ENCODE results near the gene KCNMA1.

The KCNMA1 gene

DNA sequence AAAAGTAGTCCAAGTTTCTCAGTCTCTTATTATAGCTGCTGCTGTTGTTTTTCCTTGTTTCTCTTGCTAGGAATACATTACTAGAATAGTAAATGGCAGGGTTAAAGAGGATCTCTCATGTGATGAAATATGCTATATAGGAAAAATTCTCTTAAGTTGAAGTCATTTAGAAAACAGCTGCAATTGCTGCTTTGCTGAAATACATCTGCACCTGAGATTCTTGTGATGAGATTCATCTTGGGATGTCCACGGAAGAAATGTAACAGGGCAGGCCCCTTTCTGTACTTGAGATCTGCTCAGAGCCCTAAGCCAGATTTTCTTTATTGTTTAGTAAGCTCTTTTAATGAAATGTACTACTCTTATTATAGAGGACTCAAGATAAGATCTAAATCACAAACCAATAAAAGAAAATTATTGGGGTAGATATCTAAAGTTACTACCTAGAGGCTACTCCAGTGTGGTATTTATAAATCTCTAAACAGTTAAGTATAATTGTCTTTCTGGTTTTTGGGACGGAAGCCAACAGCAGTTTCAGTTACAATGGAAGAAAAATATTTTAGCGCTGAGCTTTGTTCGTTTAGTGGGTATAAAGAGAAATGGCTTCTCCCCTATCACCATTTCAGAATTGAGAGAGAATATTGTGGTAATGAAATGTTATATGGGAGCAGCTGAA is 701.5 kb downstream of the KCNMA1 start:
- DNase-seq (ENCODE audit: low read depth in 2 of 3, low spot score in 2 of 3): no peak

DNA sequence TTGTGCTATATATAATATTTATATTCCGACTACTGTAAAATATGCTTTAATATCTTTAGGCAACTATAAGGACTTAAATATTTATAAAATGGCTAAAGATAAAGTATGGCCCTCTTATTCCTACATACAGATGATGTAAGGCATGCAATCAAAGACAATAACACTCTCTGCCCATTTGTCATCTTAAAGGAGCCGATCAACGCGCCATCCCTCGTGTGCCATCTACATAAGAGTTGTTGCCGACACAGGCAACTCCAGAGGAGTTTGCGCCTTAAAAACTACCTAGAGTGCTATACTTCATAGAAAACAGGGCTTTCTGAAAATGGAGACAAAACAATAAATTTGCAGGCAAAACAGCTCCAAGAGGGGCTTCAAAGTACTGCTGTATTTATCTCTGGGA is 709.0 kb downstream of the KCNMA1 start:
- no peak for DNase-seq (ENCODE audit: low read depth in 2 of 3, low spot score in 2 of 3)

- no peak for DNase-seq (ENCODE audit: low read depth in 2 of 3, low spot score in 2 of 3)
Measured at GRCh38 chr10:76925636-76926405, 711.8 kb downstream of the KCNMA1 start.

- DNase-seq (ENCODE audit: low read depth in 2 of 3, low spot score in 2 of 3): no peak
Measured at GRCh38 chr10:76922666-76923065, 714.9 kb downstream of the KCNMA1 start.

GRCh38 chr10:76921383-76922010 is 716.1 kb downstream of the KCNMA1 start:
- DNase-seq (ENCODE audit: low read depth in 2 of 3, low spot score in 2 of 3): no peak

DNA sequence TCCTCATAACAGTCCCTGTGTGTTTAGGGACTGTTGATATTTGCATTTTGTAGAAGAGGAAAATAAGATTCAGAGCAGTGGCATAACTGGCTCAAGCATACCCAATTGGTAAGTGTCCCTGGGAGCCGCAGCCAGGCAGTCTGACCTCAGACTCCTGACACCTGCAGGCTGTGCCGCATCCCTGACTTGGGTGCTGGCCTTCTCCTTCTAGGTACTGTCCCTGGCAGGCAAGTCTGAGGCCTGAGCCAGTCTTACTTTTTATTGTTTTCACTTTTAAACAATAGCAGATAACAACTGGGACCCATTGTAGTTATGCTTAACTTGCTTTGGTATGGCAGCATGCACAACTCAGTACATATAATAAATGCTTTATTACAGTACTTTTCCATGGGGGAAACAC is 717.0 kb downstream of the KCNMA1 start:
- DNase-seq (ENCODE audit: low read depth in 2 of 3, low spot score in 2 of 3): no peak

DNA sequence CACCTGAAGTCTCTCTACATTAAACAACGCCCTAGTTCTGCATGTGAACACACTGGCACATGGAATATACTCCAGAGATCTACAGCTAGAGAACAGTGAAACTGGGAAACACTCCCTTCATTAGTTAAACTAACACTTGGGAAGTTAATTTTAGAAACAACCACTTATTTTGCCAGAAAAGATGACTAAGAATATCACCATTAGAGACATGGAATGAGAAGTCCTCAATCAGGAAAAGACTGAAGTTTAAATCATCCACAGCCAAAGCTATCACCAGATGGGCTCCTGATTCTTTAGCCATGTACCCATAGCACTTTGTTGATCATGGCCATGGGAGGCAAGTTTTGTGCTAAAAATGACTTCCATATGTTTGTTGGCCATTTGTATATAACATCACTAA is 719.5 kb downstream of the KCNMA1 start:
- DNase-seq (ENCODE audit: low read depth in 2 of 3, low spot score in 2 of 3): no peak

DNA sequence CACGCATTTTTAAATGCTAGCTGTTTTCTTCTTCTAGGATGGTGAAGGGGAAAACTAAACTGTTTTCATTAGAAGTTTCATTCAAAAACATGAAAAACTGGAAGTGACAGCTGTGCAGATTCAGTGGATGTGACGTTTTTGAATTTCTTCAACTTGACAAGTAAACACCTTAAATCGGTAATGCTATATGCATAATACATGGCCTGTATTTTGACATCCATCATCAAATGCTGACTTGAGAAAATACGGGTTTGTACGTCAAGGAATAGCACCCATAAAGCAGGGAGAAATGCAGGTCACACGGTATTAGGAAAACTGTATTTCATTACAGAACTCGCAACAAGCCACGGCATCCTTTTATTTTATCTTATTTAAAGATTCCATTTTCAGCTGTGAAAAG is 720.5 kb downstream of the KCNMA1 start:
- no peak for DNase-seq (ENCODE audit: low read depth in 2 of 3, low spot score in 2 of 3)

GRCh38 chr10:76916536-76916935 is 721.1 kb downstream of the KCNMA1 start:
- no peak for DNase-seq (ENCODE audit: low read depth in 2 of 3, low spot score in 2 of 3)

DNA sequence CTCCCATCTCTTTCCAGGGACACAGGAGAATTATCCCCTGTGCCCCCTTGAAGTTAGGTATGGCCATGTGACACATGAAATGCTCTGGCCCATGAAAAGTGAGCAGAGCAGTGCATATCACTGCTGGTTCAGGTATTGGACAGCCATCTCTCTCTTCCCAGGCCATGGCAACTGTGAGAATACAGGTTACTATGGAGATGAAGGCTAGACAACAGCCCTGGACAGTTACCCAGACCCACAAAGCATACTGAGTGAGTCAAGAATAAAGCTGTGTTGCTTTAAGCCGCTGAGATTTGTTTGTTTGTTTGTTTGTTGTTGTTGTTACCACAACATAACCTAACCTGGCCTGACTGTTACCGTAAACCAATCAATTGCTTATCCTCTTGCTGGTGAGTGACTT is 722.3 kb downstream of the KCNMA1 start:
- DNase-seq (ENCODE audit: low read depth in 2 of 3, low spot score in 2 of 3): no peak

GRCh38 chr10:76911184-76911583 is 726.4 kb downstream of the KCNMA1 start:
- no peak for DNase-seq (ENCODE audit: low read depth in 2 of 3, low spot score in 2 of 3)

DNA sequence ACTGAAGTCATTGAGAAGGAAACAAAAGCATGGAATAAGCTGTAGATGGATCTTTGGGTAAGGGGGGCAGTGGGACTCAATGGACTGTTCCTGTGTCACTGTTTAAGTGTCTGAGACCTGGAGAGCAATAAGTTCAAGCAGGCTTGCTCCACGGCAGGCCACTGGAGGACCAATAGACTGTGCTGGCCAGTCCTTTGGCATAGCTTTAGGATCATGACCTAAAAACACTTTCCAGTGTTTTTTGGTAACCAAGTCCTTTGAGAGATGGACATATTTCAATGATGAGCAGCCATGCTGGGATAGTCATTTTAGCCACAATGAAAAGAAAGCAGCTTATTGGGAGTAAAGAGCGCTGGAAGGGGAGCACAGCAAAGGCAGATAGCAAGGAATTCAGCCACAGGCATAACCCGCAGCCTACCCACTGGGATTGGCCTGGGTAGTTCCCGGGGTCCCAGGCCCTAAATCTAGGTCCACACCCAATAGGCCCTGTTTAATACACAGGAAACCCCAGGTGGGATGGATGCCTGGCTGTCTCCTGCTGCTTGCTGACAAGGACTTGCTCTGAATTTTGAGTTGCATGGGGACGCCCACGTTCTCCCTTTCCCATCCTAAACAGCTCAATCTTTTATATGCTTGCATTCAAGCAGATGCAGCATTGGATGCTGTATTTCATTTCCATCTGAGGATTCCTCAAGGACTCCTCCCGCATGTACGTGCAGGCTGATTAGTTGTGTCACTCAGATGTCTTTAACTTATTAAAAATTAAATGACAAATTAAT is 727.2 kb downstream of the KCNMA1 start:
- no peak for DNase-seq (ENCODE audit: low read depth in 2 of 3, low spot score in 2 of 3)

- DNase-seq (ENCODE audit: low read depth in 2 of 3, low spot score in 2 of 3): no peak
Measured at GRCh38 chr10:76906256-76906655, 731.4 kb downstream of the KCNMA1 start.

DNA sequence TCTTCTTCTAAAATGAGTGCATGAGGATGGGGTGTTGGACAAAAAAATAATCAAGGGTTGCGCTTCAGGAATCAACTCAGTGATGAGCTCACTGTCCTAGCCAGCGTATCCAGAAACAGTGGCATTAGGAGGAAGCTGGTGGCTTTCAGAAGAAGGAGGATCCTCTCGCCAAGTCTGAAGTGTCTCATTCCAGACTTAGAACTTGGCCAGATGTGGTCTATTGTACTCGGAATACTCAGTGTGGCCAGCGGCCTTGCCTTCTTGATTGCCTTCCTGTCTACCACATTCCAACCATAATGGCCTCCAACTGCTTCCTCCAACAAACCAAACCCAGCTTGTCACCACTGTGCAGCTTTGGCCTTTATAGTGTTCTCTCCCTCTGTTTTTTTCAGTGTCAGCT is 732.4 kb downstream of the KCNMA1 start:
- DNase-seq (ENCODE audit: low read depth in 2 of 3, low spot score in 2 of 3): no peak

- DNase-seq (ENCODE audit: low read depth in 2 of 3, low spot score in 2 of 3): no peak
Measured at GRCh38 chr10:76903387-76903945, 734.1 kb downstream of the KCNMA1 start.

DNA sequence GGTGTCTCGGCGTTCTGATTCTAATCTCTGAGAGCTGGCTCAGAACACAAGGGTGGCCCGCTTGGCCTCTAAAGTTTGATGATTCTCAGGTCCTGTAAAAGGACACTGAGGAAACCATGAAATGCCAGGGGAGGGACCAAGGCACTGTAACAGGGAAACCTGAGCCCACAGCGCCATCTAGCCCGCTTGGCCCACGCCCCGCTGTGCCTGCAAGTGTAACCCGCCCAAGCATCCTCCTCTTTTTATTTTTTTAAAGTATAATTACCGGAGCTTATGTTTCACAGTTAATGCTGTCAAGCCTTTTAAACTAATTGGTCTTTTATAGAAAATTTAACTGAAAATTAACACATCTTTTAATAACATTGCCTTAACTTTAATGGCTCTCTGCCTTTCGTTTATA is 734.7 kb downstream of the KCNMA1 start:
- DNase-seq (ENCODE audit: low read depth in 2 of 3, low spot score in 2 of 3): no peak

DNA sequence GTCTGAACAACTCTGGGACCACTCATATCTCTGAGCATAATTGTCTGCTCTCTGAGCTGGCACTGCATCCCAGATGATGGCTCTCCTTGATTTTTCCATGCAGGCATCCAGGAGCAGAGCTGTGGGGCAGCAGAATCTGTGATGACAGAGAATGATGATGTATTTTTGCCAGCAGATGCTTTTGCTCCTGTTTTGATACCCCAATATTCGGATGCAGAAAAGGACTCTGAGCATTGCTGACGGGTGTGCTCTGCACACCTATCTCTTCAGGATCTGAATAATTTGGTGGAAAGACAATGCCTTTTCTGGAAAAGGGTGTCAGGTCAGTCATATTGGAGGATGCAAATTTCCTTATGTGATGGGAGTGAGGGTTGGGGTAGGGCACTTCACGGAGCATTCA is 735.9 kb downstream of the KCNMA1 start:
- no peak for DNase-seq (ENCODE audit: low read depth in 2 of 3, low spot score in 2 of 3)

DNA sequence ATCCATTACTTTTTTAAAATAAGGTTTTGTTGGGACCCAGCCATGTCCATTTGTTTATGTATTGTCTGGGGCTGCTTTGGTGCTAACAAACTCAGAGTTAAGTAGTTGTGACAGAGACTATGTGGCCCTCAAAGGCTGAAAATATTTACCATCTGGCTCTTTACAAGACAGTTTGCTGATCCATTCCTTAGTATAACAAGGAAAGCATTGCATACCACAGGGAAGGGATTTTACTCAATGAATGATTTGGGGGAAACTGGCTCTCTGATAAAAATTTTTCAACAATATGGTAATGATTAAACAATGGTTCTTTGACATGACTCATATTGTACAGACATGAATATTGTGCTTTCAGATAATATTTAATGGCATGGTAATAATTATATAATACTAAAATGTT is 738.1 kb downstream of the KCNMA1 start:
- no peak for DNase-seq (ENCODE audit: low read depth in 2 of 3, low spot score in 2 of 3)

DNA sequence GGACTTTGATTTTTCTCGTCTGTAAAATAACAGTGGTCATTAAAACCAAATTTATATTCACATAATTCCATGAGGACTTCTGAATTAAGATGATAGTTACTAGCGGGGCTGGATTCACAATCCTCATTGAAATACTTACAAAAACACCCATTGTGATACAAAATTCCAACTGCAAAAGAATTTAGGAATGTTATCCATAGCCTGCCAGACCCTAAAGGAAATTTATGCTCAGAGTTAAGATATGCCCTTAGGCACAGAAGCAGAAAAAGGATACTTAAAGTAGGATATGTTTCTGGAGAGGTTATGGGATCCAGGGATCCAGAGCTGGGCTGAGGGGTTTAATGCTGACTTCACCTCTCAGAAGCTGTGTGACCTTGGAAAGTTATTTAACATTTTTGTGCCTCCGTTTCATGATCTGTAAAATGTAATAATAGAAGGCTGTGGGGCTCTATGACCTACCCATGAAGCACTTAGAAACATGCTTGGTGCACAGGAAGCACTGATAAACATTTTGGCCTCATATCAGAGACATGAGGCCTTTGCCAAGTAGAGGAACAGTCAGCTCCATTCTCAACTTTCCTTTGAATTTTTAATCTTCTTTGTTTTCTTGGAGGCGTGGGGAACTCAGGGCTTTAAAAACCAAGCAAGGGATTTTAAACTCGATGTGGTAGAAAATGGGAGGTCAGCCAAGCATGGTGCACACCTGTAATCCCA is 744.7 kb downstream of the KCNMA1 start:
- no peak for DNase-seq (ENCODE audit: low read depth in 2 of 3, low spot score in 2 of 3)

GRCh38 chr10:76887223-76888010 is 750.2 kb downstream of the KCNMA1 start:
- no peak for DNase-seq (ENCODE audit: low read depth in 2 of 3, low spot score in 2 of 3)

Measured in activated CD8-positive, alpha-beta memory T cell treated with anti-CD3 and anti-CD28 coated beads for 48 hours (primary cell).